Measurements from ENCODE around the gene RASGRF2.

RASGRF2 gene

GRCh38 chr5:81181576-81182316, 221.6 kb downstream of the RASGRF2 start:
- DNase-seq, result peak; percentile 1

GRCh38 chr5:81182396-81183390, 222.5 kb downstream of the RASGRF2 start:
- no peak for DNase-seq

DNA sequence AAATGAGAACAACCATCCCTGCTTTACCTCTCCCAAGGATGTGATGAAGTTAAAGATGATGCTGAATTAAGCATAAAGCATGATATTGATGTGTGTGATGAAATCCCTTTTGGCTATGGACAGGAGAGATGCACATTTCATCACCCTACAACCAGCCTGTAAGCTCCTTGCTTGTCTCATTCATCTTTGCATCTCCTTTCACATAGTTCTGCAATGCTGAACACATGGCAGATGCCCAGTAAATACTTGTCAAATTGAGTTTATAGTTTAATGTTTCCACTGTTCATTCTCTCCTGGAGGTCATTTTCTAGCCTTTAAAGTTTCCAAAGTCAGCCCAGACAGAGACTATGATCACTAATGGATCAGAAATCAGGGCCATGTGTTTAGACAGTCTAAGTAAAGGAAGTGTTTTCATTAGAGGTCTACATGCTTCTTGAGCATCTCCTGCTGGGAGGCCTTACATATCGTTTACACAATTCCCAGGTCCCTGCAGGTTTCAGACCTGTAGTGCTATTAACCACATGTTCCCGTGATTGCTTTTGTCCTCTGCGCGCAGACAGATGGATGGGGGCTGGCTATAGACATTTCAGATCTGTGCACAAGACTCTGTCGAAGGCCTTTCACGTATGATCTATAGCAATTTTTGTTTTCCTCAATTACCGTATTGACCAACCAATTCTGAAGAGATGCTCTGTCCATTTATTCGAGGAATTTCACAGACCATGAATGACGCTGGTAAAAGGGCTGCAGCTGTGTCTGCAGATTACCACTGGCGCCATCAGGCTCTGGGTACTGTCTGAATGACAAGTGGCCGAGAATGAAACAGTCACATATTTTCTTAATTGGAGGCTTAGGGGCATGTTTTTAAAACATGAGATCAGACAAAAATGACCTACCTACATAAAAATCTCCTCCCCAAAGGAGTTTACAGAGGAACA, 223.9 kb downstream of the RASGRF2 start:
- DNase-seq, result no peak

GRCh38 chr5:81184749-81185110, 224.6 kb downstream of the RASGRF2 start:
- DNase-seq, result no peak

GRCh38 chr5:81187885-81188284, 227.7 kb downstream of the RASGRF2 start:
- peak; percentile 10 for DNase-seq

- no peak for DNase-seq
These were observed 228.8 kb downstream of the RASGRF2 start for GRCh38 chr5:81188962-81189361.

- DNase-seq, result no peak
These were observed 229.8 kb downstream of the RASGRF2 start for GRCh38 chr5:81189875-81190498.

DNA sequence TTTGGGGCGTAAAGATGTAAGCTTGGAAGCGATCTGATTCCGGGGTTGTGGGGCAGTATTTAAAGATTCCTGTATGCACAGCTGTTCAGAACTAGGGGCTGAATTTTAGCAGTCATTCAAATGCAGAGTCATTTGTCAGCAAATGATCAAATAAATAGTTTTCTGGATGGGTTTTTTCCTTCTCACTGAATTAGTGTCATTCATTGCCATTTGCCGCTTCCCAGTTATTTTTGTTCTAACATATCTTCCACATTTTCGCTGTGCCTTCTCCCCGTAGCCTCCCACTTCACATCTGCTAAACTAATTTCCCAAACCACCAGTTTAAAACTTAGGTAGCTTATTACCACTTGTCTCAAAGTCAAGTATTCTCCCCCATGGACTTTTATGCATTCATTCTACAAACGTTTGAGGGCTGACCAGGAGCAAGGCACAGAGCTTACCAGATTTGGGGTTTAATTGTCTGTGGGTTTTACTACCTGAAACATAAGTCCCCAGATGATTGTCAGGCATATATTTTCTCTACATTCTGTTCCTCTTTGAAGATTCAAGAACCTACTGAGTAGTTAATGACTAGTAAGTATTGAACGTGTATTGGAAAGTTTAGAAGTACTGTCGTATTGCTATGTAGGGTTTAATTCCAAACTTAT, 231.7 kb downstream of the RASGRF2 start:
- no peak for DNase-seq

DNA sequence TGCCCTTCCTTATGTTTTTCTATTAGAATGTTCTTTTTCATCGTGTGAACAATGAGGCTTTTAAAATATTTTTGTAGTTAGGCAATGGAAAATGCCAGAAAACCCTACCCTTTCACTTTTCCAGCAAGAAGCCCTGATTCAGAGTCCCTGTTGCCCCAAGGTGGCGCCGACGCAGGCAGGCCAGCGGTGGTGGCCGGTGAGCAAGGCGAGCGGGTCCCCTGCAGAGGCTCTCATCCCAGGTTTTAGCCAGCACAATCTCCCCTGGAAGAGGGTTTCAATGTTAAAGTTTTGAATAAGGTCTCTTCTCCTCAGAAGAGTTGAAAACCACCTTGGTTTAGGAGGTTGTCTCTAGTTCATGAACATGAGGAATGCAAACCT, 232.2 kb downstream of the RASGRF2 start:
- DNase-seq, result no peak

- DNase-seq, result peak; percentile 48
These were observed 234.6 kb downstream of the RASGRF2 start for GRCh38 chr5:81194633-81195334.

GRCh38 chr5:81195335-81195929, 235.3 kb downstream of the RASGRF2 start:
- no peak for DNase-seq

- no peak for DNase-seq
These were observed 242.5 kb downstream of the RASGRF2 start for GRCh38 chr5:81202655-81203054.

GRCh38 chr5:81203729-81204128, 243.6 kb downstream of the RASGRF2 start:
- no peak for DNase-seq

- no peak for DNase-seq
These were observed 244.0 kb downstream of the RASGRF2 start for GRCh38 chr5:81204205-81204604.

- no peak for DNase-seq
These were observed 244.9 kb downstream of the RASGRF2 start for GRCh38 chr5:81205058-81205457.

- no peak for DNase-seq
These were observed 246.8 kb downstream of the RASGRF2 start for GRCh38 chr5:81207009-81207408.

DNA sequence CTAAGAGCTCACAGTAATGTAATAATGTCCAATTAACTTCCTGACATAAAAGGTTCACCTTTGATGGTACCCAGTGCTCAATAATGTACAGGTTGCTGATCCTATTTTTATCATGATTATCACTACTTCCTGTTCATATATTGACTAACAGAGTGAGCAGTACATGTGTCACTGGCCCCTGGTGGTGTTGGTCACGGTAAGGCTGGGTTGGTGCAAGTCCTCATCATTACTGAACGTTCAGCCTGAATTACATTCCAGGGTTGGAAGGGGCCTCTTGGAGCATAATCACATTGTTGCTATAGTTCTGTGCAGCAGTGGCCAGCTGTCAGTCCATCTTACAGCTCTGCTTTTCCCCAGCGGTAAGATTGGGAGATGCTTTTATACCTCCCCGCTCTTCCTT, 248.7 kb downstream of the RASGRF2 start:
- DNase-seq, result no peak

DNA sequence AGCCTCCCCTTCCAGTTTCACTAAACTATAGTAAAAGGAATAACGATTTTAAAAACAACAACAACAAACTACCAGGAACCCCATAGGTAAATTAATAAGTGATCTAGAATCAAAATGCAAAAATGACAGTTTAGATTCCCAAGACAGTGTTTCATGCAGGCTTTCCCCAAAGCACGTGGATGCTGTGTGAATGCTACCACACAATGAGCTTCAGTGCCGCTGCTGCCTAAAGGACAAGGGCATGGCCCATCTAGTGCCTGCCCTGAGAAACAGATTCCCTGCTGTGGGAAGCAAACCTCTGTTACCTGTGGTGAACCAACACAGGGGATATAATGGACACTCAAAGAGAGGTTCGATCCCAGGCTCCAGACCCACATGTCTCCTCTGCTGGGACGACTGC, 249.2 kb downstream of the RASGRF2 start:
- no peak for DNase-seq

- DNase-seq, result no peak
These were observed 249.8 kb downstream of the RASGRF2 start for GRCh38 chr5:81209869-81210493.

- no peak for DNase-seq
These were observed 252.1 kb downstream of the RASGRF2 start for GRCh38 chr5:81212211-81212751.
